K562 (cell line): ENCODE measurements around the gene SYNRG. TPM values are rescaled to one million over a fixed set of nuclear protein-coding genes. Genes with fewer than 3 reads are reported as not detected.

ENCODE experiments used
- ERF ChIP-seq: fragments of 450-650 bp; formaldehyde crosslinking; IDR thresholded peaks from 2 replicates; pipeline ENCODE4 v1.4.0; 2020; ENCODE audit warnings: mild to moderate bottlenecking, mixed read lengths
- FOXK2 ChIP-seq, 2 experiments: fragments of 450-650 bp; IDR thresholded peaks in 1 of 2; conservative IDR thresholded peaks in 1 of 2; 2 replicates each; pipeline ENCODE4 v1.6.1; 2016; ENCODE audit warnings: low read depth in 2 of 2, mild to moderate bottlenecking in 1 of 2
- KAT8 ChIP-seq: fragments of 450-650 bp; IDR thresholded peaks from 2 replicates; pipeline ENCODE4 v1.6.1; 2016; ENCODE audit warnings: low read depth, mild to moderate bottlenecking
- KLF13 ChIP-seq: fragments of 450-650 bp; IDR thresholded peaks from 2 replicates; pipeline ENCODE4 v1.6.1; 2016; ENCODE audit warnings: missing genetic modification characterization, low read depth, mild to moderate bottlenecking, missing compliant biosample characterization, moderate library complexity, borderline replicate concordance
- NFE2 ChIP-seq: IDR thresholded peaks from 2 replicates; pipeline ENCODE4 v1.6.1; 2014; ENCODE audit warnings: antibody characterized with exemption, low read depth
- SRF ChIP-seq, 2 experiments: fragments of 250-450, 450-650 bp in 1 of 2; sonication (Bioruptor Pico) in 1 of 2; sonication (generic) in 1 of 2; formaldehyde crosslinking; IDR thresholded peaks; 2 replicates each; pipeline versions ENCODE4 v1.5.0 to v1.5.1; 2020 to 2022; ENCODE audit warnings: mild to moderate bottlenecking in 1 of 2, missing genetic modification reagents in 1 of 2
- SUPT5H ChIP-seq: fragments of 450-650 bp; IDR thresholded peaks from 2 replicates; pipeline ENCODE4 v1.6.1; 2016
- TAF15 ChIP-seq: fragments of 200-400 bp; formaldehyde crosslinking; IDR thresholded peaks from 2 replicates; pipeline ENCODE4 v1.6.1; 2017; ENCODE audit warnings: mild to moderate bottlenecking, low read depth, low read length, moderate library complexity
- ZBTB7A ChIP-seq: IDR thresholded peaks from 2 replicates; pipeline ENCODE4 v1.6.1; 2011; ENCODE audit warnings: low read depth, mild to moderate bottlenecking, low read length, moderate library complexity, borderline replicate concordance; ENCODE audit not compliant: control insufficient read depth
- ZC3H11A ChIP-seq: IDR thresholded peaks from 2 replicates; pipeline ENCODE4 v1.6.1; 2012; ENCODE audit warnings: low read depth, low read length, improper control_type of control experiment
- polyA plus RNA-seq, 8 experiments: library from polyadenylated mRNA; depleted of rRNA in 4 of 8; stranded (reverse) in 5 of 8; unstranded in 3 of 8; fragments of >200 nt; fragmentation: Nextera tagmentation in 2 of 8; fragmentation: Illumina TruSeq in 1 of 8; extraction: Ambion mirVana in 2 of 8; extraction: Trizol in 1 of 8; gene quantifications; 2 replicates each; pipeline versions ENCODE4 v1.2.1 to v1.2.3, GENCODE V29; 2011 to 2014; ENCODE audit warnings: inconsistent platforms in 1 of 8, missing spikeins in 1 of 8
- total RNA-seq, 7 experiments: library from RNA; depleted of rRNA in 6 of 7; stranded (reverse); fragments of >200 nt in 6 of 7; fragmentation: Illumina TruSeq in 2 of 7; extraction: Trizol in 2 of 7; gene quantifications; 2 replicates each; pipeline versions ENCODE4 v1.2.1 to v1.2.3, GENCODE V29; 2011 to 2021; ENCODE audit warnings: low replicate concordance in 1 of 7
- TF ChIP-seq, protein P1 (sequence below): fragments of 250-450 bp; sonication (Bioruptor Pico); IDR thresholded peaks from 2 replicates; pipeline ENCODE4 v1.8.0; 2022; ENCODE audit warnings: moderate library complexity, mild to moderate bottlenecking, inconsistent platforms
- TF ChIP-seq, protein P2 (sequence below): fragments of 450-650 bp; formaldehyde crosslinking; IDR thresholded peaks from 2 replicates; pipeline ENCODE4 v1.4.0; 2022; ENCODE audit warnings: missing genetic modification characterization
- TF ChIP-seq, protein P3 (sequence below): fragments of 450-650 bp; IDR thresholded peaks from 2 replicates; pipeline ENCODE4 v1.6.1; 2014; ENCODE audit warnings: low read depth, mild to moderate bottlenecking, moderate library complexity, borderline replicate concordance
- TF ChIP-seq, protein P4 (sequence below): fragments of 450-650 bp; IDR thresholded peaks from 2 replicates; pipeline ENCODE4 v1.6.1; 2016; ENCODE audit warnings: low read depth, mild to moderate bottlenecking, moderate library complexity
- TF ChIP-seq, protein P5 (sequence below): sonication (generic); formaldehyde crosslinking; IDR thresholded peaks from 2 replicates; pipeline ENCODE4 v1.8.0; 2023; ENCODE audit warnings: mild to moderate bottlenecking, missing genetic modification reagents

The SYNRG gene
- total and polyA plus RNA-seq, 9 of the 15 experiments (the other 6 are each of a cell fraction or from before 2014, with no cell fraction given) = 2.9 to 28.2 (median 15.1) TPM

DNA sequence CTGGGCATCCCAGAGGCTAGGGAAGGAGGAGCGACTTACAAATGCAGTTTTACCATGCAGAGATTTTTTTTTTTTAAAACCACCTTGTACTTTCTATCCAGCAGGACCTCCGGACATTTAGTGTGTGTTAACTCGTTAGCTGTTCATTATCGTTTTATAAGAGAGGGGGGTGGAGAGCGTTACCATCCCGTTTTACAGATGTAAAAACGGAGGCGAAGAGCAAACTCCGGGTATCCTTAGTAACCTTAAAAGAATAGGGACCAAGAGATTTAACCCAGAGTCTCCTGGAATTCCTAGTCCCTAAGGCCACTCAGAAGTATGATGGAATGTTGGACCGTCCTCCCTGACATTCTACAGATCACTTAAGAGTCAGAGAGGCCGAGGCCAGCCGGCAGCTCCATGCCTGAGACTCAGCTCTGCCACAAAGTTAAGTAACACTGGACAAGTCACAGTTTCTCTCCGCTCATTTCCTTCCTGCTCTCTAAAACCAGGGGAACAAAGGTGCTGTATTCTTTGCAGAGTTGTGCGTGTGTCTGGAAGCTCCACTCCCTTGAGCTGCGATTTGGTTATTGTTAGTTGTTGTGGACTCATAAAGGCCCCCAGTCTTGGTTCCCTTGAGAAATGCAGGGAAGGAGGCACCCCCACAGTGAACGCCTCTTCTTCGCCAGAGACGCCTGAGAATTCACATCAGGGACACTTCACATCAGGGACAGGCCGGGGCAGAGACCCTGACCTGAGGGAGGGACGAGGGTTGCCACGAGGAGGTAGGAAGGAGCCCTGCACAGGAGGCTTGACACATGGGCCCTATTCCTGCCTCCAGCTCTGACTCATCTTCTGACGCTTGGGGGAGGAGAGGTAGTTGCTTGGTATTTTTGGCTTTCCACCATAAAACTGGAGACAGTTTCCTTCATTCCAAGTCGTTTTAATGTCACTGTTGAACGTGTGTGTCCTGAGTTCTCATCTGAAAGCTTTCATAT lies 118.3 kb downstream of the SYNRG start (continued):
- TF ChIP-seq, protein P1, sequence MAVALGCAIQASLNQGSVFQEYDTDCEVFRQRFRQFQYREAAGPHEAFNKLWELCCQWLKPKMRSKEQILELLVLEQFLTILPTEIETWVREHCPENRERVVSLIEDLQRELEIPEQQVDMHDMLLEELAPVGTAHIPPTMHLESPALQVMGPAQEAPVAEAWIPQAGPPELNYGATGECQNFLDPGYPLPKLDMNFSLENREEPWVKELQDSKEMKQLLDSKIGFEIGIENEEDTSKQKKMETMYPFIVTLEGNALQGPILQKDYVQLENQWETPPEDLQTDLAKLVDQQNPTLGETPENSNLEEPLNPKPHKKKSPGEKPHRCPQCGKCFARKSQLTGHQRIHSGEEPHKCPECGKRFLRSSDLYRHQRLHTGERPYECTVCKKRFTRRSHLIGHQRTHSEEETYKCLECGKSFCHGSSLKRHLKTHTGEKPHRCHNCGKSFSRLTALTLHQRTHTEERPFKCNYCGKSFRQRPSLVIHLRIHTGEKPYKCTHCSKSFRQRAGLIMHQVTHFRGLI = no peak
- peak; percentile 24; the same call in 1 of the 2 replicates for TF ChIP-seq NFE2
- TF ChIP-seq, protein P2, sequence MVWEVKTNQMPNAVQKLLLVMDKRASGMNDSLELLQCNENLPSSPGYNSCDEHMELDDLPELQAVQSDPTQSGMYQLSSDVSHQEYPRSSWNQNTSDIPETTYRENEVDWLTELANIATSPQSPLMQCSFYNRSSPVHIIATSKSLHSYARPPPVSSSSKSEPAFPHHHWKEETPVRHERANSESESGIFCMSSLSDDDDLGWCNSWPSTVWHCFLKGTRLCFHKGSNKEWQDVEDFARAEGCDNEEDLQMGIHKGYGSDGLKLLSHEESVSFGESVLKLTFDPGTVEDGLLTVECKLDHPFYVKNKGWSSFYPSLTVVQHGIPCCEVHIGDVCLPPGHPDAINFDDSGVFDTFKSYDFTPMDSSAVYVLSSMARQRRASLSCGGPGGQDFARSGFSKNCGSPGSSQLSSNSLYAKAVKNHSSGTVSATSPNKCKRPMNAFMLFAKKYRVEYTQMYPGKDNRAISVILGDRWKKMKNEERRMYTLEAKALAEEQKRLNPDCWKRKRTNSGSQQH = no peak
- TF ChIP-seq ERF = no peak
- no peak for TF ChIP-seq ZC3H11A
- TF ChIP-seq ZBTB7A = peak; percentile 62
- TF ChIP-seq TAF15 = no peak
- TF ChIP-seq, protein P3, sequence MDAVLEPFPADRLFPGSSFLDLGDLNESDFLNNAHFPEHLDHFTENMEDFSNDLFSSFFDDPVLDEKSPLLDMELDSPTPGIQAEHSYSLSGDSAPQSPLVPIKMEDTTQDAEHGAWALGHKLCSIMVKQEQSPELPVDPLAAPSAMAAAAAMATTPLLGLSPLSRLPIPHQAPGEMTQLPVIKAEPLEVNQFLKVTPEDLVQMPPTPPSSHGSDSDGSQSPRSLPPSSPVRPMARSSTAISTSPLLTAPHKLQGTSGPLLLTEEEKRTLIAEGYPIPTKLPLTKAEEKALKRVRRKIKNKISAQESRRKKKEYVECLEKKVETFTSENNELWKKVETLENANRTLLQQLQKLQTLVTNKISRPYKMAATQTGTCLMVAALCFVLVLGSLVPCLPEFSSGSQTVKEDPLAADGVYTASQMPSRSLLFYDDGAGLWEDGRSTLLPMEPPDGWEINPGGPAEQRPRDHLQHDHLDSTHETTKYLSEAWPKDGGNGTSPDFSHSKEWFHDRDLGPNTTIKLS = peak; percentile 64; the same call in 1 of the 2 replicates
- TF ChIP-seq, protein P4, sequence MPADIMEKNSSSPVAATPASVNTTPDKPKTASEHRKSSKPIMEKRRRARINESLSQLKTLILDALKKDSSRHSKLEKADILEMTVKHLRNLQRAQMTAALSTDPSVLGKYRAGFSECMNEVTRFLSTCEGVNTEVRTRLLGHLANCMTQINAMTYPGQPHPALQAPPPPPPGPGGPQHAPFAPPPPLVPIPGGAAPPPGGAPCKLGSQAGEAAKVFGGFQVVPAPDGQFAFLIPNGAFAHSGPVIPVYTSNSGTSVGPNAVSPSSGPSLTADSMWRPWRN = no peak
- 0 out of 4 replicates have a peak, but pooled peaks have one; percentile 17 to 49 for TF ChIP-seq FOXK2 (conservative IDR thresholded peaks at IDR 0.05 in 1 of 2, IDR thresholded peaks at IDR 0.05 in 1 of 2; ENCODE audit: low read depth in 2 of 2)
- TF ChIP-seq KLF13 (tag) = no peak
- peak; percentile 38; the same call in 1 of the 2 replicates for TF ChIP-seq SUPT5H
- TF ChIP-seq, protein P5, sequence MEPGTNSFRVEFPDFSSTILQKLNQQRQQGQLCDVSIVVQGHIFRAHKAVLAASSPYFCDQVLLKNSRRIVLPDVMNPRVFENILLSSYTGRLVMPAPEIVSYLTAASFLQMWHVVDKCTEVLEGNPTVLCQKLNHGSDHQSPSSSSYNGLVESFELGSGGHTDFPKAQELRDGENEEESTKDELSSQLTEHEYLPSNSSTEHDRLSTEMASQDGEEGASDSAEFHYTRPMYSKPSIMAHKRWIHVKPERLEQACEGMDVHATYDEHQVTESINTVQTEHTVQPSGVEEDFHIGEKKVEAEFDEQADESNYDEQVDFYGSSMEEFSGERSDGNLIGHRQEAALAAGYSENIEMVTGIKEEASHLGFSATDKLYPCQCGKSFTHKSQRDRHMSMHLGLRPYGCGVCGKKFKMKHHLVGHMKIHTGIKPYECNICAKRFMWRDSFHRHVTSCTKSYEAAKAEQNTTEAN (CRISPR knock-in tag) = no peak
- TF ChIP-seq KAT8 = no peak
- no peak for TF ChIP-seq SRF (CRISPR knock-in tag; IDR thresholded peaks at IDR 0.05)
